Astrocyte of the spinal cord (primary cell): ENCODE data around the gene WWOX.

Experiments
- DNase-seq: peaks from one replicate; pipeline ENCODE4 v3.0.0; 2011; ENCODE audit warnings: low read depth, low spot score
- H3K4me3 ChIP-seq: 2 replicates; pipeline ENCODE4 v1.5.1; 2011; ENCODE audit warnings: low read depth, mild to moderate bottlenecking, low read length, moderate library complexity
- in situ Hi-C: cut with HindIII; loops from 2 replicates; pipeline ENCODE4 v1.10.0; 2017; ENCODE audit warnings: low sequenced_read_pairs
- TF ChIP-seq, protein P1 (sequence below): IDR thresholded peaks from 2 replicates; pipeline ENCODE4 v1.5.1; 2012; ENCODE audit warnings: low read depth, mild to moderate bottlenecking, low read length, inconsistent platforms

WWOX gene

GRCh38 chr16:78395035-78395434, 295.6 kb downstream of the WWOX start:
- TF ChIP-seq, protein P1, sequence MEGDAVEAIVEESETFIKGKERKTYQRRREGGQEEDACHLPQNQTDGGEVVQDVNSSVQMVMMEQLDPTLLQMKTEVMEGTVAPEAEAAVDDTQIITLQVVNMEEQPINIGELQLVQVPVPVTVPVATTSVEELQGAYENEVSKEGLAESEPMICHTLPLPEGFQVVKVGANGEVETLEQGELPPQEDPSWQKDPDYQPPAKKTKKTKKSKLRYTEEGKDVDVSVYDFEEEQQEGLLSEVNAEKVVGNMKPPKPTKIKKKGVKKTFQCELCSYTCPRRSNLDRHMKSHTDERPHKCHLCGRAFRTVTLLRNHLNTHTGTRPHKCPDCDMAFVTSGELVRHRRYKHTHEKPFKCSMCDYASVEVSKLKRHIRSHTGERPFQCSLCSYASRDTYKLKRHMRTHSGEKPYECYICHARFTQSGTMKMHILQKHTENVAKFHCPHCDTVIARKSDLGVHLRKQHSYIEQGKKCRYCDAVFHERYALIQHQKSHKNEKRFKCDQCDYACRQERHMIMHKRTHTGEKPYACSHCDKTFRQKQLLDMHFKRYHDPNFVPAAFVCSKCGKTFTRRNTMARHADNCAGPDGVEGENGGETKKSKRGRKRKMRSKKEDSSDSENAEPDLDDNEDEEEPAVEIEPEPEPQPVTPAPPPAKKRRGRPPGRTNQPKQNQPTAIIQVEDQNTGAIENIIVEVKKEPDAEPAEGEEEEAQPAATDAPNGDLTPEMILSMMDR, result no peak
- in situ Hi-C loops, result no loop called here
- no peak for DNase-seq

GRCh38 chr16:78396046-78396445, 296.6 kb downstream of the WWOX start:
- no peak overlapping the region for H3K4me3 ChIP-seq
- TF ChIP-seq, protein P1, result no peak
- DNase-seq, result no peak
- in situ Hi-C loops, result no loop called here

More at GRCh38 chr16:78395035-78395434, 295.6 kb downstream of the WWOX start:
- no peak overlapping the region for H3K4me3 ChIP-seq

GRCh38 chr16:78396673-78397072, 297.2 kb downstream of the WWOX start:
- TF ChIP-seq, protein P1, result no peak
- no peak overlapping the region for H3K4me3 ChIP-seq
- no peak for DNase-seq
- in situ Hi-C loops, result no loop called here

- TF ChIP-seq, protein P1, result no peak
Measured at GRCh38 chr16:78399384-78399783, 299.9 kb downstream of the WWOX start.

GRCh38 chr16:78402833-78403232, 303.4 kb downstream of the WWOX start:
- H3K4me3 ChIP-seq, result no peak overlapping the region
- TF ChIP-seq, protein P1, result no peak
- no peak for DNase-seq
- in situ Hi-C loops, result no loop called here

More at GRCh38 chr16:78399384-78399783, 299.9 kb downstream of the WWOX start:
- no peak for DNase-seq
- H3K4me3 ChIP-seq, result no peak overlapping the region
- in situ Hi-C loops, result no loop called here

DNA sequence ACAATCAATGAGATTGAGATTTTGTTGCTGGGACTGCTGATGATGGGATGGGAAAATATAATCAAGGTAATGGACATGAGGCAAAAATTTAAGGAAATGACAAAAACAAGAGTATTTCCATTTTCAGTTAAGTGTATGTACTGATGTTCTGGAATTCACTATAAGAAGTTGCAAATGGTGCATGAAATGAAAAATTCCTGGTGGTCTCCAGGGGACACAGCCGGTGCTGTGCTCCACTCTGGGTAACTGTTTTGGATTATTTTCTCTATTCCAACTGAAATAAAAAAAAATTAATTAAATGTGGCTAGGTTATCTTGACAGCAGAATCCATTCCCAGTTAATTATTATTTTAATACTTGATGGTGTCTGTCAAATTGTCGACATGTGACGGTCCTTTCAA, 305.6 kb downstream of the WWOX start:
- DNase-seq, result no peak
- H3K4me3 ChIP-seq, result no peak overlapping the region
- TF ChIP-seq, protein P1, result no peak
- in situ Hi-C loops, result no loop called here

DNA sequence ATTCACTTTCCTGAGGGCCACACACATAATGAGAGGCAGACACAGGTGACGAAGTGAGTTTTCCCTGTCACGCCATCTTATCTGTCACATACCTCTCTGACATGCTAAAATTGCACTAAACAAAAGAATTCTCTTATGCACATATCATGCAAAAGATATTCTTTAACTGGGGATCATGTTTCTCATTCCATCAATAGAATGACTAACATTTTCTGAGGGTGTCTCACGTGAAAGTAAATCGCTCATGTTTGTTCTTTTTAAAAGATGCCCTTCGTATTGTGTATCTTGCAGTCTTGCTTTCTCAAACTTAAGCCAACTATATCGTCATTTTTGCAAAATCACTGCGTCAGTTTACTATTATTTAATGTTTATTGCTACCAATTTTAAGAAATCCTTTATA, 306.4 kb downstream of the WWOX start:
- in situ Hi-C loops, result no loop called here
- DNase-seq, result no peak
- TF ChIP-seq, protein P1, result no peak
- H3K4me3 ChIP-seq, result no peak overlapping the region
